HG02571 (cell line): Measurements from ENCODE around the gene LIPJ.
A peak's percentile ranks its signal among the peaks of the same experiment; 100 is the strongest.

Experiments used
- ATAC-seq: cut with Tn5 transposase; IDR thresholded peaks from one replicate; pipeline ENCODE4 v1.9.1; 2021; ENCODE audit warnings: mild to moderate bottlenecking, moderate library complexity; ENCODE audit not compliant: unreplicated experiment

The LIPJ gene, protein sequence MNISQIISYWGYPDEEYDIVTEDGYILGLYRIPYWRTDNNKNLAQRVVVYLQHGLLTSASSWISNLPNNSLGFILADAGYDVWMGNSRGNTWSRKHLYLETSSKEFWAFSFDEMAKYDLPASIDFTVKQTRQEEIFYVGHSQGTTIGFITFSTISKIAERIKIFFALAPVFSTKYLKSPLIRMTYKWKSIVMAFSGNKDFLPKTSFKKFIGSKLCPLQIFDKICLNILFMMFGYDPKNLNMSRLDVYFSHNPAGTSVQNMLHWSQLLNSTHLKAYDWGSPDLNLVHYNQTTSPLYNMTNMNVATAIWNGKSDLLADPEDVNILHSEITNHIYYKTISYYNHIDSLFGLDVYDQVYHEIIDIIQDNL

DNA sequence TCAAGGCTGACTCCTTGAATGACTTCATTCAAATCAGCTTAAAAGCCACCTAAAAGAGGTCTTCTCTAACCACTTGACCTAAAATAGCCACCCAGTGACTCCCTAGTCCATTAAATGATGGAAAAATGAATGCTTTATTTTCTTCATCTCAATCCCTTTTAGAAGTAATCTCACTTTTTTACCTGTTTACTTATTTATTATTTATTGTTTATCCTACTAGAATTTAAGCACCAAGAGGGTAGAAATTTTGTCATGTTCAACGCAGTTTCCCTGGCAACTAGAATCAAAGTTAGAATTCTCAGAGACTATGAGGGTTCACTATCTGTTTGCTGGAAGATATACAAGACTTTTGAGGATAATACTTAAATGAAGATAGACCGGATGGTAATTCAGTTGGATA is at the start of gene LIPJ:
TSS of gene LIPJ (plus strand) at position 301 of the 400 bp plus-strand sequence. CDS start 3,926 bp downstream, outside the sequence.
- ATAC-seq, result no peak

- no peak for ATAC-seq
Observed at GRCh38 chr10:88537322-88537721, 49.2 kb upstream of the LIPJ start.

GRCh38 chr10:88538048-88538447 is 48.5 kb upstream of the LIPJ start:
- no peak for ATAC-seq

- ATAC-seq, result no peak
Observed at GRCh38 chr10:88540351-88540750, 46.2 kb upstream of the LIPJ start.

GRCh38 chr10:88541116-88541626 is 45.4 kb upstream of the LIPJ start:
- ATAC-seq, result no peak

GRCh38 chr10:88542522-88542921 is 44.0 kb upstream of the LIPJ start:
- ATAC-seq, result no peak

DNA sequence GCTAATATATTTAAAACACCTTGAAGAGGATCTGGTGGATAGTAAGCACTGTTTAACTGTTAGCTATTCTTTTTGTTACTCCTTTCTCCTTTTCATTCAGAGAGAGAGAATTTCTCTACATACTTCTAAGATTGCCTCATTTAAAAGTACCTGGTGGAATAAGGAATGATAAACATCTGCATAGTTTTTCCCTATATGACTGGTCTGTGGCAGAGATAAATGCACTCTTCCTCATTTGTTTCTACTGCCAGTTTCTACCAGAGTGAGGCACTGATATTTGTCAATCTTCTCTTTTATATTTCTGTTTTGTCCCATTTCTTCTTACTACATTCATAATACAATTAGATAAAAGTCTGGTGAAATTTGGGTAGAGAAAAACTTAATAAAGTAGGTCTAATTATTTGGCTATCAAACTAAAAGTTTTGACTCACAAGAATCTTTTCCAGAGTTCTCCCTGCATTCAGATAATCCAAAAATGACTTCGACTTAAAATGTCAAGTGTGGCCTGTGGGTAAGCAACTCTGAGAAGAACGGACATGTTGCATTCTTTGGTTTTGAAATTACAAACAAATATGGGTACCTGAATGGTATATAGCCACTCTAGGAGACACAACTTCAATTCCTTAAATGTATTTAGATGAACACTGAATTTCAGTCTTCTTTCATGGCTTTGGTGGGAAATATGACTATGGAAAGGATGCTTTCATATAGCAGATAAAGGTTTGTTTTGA is 42.3 kb upstream of the LIPJ start:
- no peak for ATAC-seq

DNA sequence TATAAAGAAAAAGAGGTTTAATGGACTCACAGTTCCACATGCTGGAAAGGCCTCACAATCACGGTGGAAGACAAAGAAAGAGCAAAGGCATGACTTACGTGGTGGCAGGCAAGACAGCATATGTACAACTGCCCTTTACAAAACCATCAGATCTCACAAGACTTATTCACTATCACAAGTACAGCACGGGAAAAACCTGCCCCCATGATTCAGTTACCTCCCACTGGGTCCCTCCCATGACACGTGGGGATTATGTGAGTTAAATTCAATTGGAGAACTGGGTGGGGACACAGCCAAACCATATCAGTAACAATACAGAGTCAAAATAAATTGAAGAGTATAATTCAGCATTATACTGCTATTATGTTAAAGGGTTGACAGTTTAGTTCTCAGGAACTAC is 41.2 kb upstream of the LIPJ start:
- no peak for ATAC-seq

DNA sequence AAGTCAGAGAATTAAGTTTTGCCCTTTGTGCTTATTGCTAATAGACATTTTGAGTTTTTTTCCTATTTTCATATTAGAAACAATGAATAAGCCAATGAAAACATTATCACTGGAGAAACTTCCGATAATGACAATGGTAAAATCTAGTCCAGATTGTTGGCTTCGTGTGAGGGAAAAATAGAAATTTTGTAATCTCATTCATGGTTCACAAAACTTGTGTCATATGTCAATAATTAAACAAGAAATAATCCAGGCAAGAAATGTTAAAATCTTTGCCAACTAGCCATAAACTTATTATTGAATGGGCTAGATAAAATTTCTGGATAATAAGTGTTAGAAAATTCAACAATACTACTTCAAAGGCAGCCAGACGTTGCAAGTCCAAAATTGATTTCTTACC is 40.1 kb upstream of the LIPJ start:
- no peak for ATAC-seq

DNA sequence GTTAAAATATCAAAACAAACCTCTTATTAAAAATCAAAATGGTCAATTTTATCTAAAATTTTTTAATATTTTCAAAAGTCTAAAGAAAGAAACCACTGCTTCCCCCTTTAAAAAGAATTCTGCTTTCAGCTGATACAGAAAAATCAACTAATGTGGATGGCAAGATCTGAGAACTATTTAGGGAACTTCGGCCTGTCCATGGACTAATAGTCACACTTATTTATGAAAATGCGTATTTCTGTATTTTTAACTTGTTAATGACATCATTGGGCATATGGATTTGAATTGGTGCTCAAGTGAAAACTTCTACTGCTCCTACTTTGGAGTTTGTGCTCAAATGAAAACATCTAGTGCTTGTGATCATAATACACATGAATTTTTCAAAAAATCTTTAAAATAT is 35.3 kb upstream of the LIPJ start:
- no peak for ATAC-seq

DNA sequence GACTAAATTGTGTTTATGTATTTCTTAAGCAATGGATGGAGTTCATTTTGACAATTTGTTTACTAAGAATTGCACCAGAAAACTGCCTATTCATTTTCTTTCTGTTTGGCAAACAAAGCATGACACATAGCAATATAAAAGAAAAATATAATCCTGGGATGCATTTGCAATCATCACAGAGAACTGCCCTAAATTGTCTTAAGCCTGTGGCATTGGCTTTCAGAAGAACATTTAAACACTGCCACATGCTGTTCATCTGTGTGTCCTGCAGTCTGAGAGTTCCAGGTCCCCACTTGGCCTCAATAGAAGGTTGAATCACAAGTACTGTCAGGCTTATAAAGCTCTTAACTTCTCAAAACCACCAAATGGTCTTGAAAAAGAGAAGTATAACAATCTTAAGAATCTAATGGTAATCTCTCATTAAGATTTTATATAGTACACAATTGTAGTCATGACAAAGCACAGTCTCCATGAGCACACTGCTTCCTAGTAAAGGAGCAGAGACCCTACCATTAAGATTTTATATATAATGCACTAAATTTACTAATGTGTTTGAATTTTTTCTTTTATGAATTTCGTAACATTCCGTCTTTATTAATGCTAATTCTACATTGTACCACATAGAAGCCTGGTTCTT is 33.3 kb upstream of the LIPJ start:
- ATAC-seq, result peak; percentile 71

DNA sequence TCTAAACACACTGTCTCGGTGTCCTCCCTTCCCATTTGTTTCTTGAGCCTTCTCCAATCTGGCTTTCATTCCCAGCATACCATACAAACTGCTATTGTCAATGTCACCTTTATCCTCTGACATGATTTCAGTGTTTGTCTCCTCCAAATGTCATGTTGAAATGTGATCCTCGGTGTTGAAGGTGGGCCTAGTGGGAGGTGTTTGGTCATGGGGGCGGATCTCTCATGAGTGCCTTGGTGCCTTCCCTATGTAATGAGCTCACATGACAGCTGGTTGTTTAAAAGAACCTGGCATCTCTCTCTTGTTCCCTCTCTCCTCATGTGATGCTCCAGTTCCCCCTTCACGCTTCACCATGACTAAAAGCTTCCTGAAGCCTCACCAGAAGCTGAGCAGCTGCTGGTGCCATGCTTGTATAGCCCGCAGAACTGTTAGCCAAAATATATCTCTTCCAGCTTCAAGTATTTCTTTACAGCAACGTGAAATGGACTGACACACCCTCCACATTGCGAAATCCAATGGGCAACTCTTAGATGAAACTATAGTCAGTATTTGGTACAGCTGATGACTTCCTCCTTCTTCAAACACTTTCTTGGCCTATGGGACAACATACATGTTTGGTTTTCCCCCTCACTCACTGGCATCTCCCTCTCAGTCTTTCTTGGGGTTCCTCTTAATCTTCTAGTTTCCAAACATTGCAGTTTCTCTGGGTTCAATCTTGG is 31.2 kb upstream of the LIPJ start:
- ATAC-seq, result no peak

- no peak for ATAC-seq
Observed at GRCh38 chr10:88557256-88557655, 29.3 kb upstream of the LIPJ start.

- ATAC-seq, result no peak
Observed at GRCh38 chr10:88557658-88558057, 28.9 kb upstream of the LIPJ start.

- no peak for ATAC-seq
Observed at GRCh38 chr10:88562152-88562551, 24.4 kb upstream of the LIPJ start.

DNA sequence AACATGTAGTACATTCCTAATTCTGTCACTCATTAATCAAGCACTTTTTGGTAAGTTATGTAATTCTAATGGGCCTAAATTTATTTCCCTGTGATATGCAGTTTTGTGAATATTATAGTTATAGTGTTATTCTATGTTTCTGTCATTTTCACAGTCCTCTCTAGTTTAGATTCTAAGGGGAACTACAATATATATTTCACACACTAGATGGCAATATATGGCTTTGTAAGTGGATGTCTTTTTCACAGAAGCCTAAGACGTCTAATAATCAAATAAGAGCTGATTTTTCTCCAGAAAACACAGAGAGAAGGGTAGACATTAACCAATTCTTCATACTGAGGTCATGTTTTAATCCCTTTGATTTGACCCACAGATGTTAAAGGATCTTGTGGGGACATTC is 21.5 kb upstream of the LIPJ start:
- ATAC-seq, result no peak

DNA sequence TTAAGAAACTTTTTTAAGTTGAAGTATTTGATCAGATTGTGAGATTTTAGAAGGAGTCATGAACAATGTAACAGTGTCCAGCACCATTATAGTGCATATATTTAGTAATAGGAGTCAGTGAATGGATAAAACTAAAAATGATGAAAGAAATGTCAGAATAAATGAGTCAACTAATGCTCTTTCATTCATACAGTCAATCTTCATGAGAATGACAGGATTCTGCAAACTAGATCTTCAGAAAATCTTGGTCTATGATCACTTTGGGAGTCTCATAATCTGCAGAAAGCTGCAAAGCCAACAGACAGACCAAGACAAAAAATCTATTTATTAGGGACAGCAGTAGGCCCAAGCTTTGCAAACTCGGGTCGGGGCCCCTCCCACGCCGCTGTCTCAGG is 4.2 kb upstream of the LIPJ start:
- no peak for ATAC-seq

DNA sequence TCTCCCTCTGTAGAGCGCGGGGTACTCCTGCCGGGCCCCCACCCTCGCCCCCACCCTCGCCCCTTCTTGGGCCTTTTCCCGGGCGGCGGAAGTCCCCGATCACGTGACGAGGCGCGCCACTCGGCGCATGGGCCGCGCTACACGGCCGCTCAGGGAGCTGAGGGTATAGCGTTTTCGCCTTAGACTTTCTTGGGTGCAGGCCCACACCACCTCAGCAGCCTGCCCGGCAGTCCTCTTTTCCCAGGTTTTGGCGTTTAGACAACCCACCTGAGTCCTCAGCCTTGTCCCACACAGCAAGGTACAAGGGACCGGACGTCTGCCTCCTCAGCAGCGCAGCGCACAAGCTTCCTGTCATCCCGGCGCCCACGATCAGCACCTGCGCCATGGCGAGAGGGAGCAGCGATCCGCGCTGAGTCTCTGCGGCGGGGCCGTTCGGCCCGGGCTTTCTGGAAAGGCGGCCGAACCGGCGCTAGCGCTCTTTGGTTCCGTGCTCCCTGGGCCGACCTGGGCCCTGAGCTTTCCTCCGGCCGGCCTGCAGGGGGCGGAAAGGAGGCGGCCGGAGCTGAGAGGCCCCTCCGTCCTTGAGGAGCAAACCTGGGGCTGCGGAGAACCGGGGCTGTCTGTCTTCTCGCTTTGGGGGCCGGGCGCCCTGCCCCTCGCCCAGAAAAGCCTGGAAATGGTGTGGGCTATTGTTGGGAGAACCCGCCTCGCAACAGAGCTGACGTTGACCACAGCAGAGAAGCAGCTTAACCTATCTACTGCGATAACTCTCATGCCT is 3.6 kb upstream of the LIPJ start, which contains the start of gene RNLS:
TSS of gene RNLS (minus strand) at position 513 of the 778 bp plus-strand sequence.
- peak; percentile 86 for ATAC-seq

DNA sequence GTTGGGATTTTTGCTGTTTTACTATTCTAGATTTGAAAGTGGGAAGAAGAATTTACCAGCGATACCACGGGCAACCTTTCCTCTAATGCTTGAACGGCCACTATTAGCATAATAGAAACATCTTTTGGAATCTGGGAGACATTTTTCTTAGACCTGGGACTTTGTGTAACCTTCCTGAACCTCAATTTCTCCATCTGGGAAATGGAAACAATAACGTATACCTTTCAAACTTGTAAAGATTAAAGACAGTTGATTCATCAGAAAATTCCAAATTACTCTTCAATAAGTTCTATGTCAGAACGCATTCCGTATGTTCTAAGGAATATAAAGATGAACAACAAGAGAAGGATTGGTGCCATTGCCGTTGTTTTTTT is 3.0 kb upstream of the LIPJ start:
- no peak for ATAC-seq

DNA sequence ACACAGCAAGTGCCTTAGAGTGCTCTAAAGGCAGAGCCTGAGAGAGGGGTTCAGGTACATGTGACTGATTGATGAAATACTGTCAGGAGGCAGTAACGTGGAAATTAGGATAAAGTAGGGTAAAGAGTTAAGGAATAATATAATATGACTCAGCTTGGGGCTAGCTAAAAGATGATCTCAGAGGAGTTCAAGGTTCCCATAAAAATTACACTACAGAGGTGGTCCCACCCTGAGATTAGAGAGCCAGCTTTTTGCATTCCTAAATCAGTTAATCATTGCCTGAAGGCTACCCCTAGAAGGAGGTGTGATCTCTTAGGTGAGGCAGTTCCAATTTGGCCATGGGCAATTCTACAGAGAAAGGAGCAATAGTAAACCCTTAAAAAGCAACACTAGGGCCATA is 5.8 kb downstream of the LIPJ start:
- no peak for ATAC-seq
